Natural killer cell (primary cell): ENCODE data around the gene MTCH1. TPM values are rescaled to one million over a fixed set of nuclear protein-coding genes. Genes with fewer than 3 reads are reported as not detected.
A peak's percentile ranks its signal among the peaks of the same experiment; 100 is the strongest.

Source experiments
- ATAC-seq, 3 donors: fragments of 150-1000 bp in 2 of 3; fragments of 200-7000 bp in 1 of 3; cut with Tn5 transposase; 1 replicate in 1 of 3; 2 replicates in 2 of 3; pipeline ENCODE4 v1.10.0; 2021; ENCODE audit warnings: mild to moderate bottlenecking in 2 of 3, moderate library complexity in 2 of 3
- DNase-seq, 2 donors: peaks; one replicate each; pipeline versions ENCODE4 v3.0.0 to v3.0.0-alpha.2; 2013 to 2021; ENCODE audit warnings: mixed read lengths in 1 of 2
- H3K27ac ChIP-seq: one replicate; pipeline ENCODE4 v1.5.1; 2013; ENCODE audit warnings: mild to moderate bottlenecking, low read length
- H3K27me3 ChIP-seq: one replicate; pipeline ENCODE4 v1.6.1; 2013; ENCODE audit warnings: low read length; ENCODE audit not compliant: control insufficient read depth, insufficient read depth
- H3K36me3 ChIP-seq: one replicate; pipeline ENCODE4 v1.6.1; 2013; ENCODE audit warnings: low read length; ENCODE audit not compliant: control insufficient read depth, insufficient read depth
- H3K4me1 ChIP-seq: one replicate; pipeline ENCODE4 v1.6.1; 2013; ENCODE audit warnings: low read length; ENCODE audit not compliant: control insufficient read depth, insufficient read depth
- H3K4me3 ChIP-seq: one replicate; pipeline ENCODE4 v1.5.1; 2013; ENCODE audit warnings: low read length
- H3K9me3 ChIP-seq: one replicate; pipeline ENCODE4 v1.6.1; 2013; ENCODE audit warnings: low read length; ENCODE audit not compliant: control insufficient read depth, insufficient read depth
- H3K27ac Mint-ChIP-seq, 2 donors: one replicate each; pipeline ENCODE4 v1.8.0; 2022; ENCODE audit warnings: mild to moderate bottlenecking in 2 of 2, mixed read lengths in 2 of 2, moderate library complexity in 1 of 2
- H3K27me3 Mint-ChIP-seq, 2 donors: one replicate each; pipeline ENCODE4 v1.8.0; 2022; ENCODE audit warnings: low read depth in 2 of 2, mixed read lengths in 2 of 2
- H3K36me3 Mint-ChIP-seq: one replicate; pipeline ENCODE4 v1.8.0; 2022; ENCODE audit warnings: mixed read lengths
- H3K4me1 Mint-ChIP-seq, 2 donors: one replicate each; pipeline ENCODE4 v1.8.0; 2022; ENCODE audit warnings: mixed read lengths in 2 of 2
- H3K4me3 Mint-ChIP-seq: one replicate; pipeline ENCODE4 v1.8.0; 2022; ENCODE audit warnings: mild to moderate bottlenecking, moderate library complexity, mixed read lengths
- H3K9me3 Mint-ChIP-seq, 2 donors: one replicate each; pipeline ENCODE4 v1.8.0; 2022; ENCODE audit warnings: mixed read lengths in 2 of 2
- WGBS: methylation state at CpG from one replicate; pipeline ENCODE4 v1.1.7; 2013; ENCODE audit warnings: missing lambda C conversion rate; ENCODE audit not compliant: insufficient coverage; 5-methylcytosine and 5-hydroxymethylcytosine counted together
- intact Hi-C: fragments of 100-400 bp; cut with micrococcal nuclease; formaldehyde crosslinking; loops from one replicate; pipeline ENCODE4 v1.14.2; 2022
- total RNA-seq, 4 donors: library from RNA; stranded (reverse); fragments of 120-200 nt in 1 of 4; gene quantifications; one replicate each; pipeline versions ENCODE4 v1.2.3 to v1.2.4, GENCODE V29; 2013 to 2022
- TF ChIP-seq, protein P1 (sequence below): fragments of 200-600 bp; IDR thresholded peaks from one replicate; pipeline ENCODE4 v1.8.0; 2022; ENCODE audit warnings: antibody characterized with exemption

MTCH1 gene, protein sequence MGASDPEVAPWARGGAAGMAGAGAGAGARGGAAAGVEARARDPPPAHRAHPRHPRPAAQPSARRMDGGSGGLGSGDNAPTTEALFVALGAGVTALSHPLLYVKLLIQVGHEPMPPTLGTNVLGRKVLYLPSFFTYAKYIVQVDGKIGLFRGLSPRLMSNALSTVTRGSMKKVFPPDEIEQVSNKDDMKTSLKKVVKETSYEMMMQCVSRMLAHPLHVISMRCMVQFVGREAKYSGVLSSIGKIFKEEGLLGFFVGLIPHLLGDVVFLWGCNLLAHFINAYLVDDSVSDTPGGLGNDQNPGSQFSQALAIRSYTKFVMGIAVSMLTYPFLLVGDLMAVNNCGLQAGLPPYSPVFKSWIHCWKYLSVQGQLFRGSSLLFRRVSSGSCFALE
- total RNA-seq, result 100 to 1,000 TPM; 158 to 180 (median 162) TPM
- total RNA-seq (2013), result 94.9 TPM

DNA sequence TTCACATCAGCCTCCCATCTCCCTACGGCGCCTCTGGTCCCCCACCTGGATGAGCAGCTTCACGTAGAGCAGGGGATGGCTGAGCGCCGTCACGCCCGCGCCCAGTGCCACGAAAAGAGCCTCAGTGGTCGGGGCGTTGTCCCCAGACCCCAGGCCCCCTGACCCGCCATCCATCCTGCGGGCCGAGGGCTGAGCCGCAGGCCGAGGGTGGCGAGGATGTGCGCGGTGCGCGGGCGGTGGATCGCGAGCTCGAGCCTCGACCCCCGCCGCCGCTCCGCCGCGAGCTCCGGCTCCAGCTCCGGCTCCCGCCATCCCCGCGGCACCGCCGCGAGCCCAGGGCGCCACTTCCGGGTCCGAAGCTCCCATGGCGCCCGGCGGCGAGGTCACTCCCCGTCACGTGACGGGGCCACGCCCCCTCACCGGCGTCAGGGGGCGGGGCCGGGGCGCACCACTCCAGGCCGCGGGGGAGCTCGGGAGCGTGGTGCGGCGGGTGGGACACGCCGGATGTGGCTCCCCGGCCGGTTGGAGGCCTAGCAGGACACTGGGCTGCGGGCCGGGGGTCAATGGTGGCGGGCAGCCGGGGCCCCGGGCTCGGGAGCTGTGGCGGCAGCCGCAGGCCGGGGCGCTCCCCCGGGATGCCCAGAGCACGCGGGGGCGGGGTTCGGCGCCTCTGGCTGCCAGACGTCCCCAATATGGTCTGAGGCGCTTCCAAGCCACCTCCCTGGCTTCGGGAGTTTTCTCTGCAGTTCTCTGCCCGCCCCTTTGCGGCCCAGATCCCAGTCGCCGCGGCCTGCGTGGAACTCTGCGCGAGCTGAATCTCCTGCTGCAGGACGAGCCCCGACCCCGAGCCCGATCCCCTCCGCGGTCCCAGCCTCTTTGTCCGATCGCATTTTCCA, at the start of gene MTCH1:
TSS of gene MTCH1 (minus strand) at position 389 of the 896 bp plus-strand sequence. CDS start at position 366, 23 bp downstream.
- TF ChIP-seq, protein P1, sequence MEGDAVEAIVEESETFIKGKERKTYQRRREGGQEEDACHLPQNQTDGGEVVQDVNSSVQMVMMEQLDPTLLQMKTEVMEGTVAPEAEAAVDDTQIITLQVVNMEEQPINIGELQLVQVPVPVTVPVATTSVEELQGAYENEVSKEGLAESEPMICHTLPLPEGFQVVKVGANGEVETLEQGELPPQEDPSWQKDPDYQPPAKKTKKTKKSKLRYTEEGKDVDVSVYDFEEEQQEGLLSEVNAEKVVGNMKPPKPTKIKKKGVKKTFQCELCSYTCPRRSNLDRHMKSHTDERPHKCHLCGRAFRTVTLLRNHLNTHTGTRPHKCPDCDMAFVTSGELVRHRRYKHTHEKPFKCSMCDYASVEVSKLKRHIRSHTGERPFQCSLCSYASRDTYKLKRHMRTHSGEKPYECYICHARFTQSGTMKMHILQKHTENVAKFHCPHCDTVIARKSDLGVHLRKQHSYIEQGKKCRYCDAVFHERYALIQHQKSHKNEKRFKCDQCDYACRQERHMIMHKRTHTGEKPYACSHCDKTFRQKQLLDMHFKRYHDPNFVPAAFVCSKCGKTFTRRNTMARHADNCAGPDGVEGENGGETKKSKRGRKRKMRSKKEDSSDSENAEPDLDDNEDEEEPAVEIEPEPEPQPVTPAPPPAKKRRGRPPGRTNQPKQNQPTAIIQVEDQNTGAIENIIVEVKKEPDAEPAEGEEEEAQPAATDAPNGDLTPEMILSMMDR, result no peak
- intact Hi-C loops, result loop anchor here (1.0 to 2.0 kb wide), 2 partner anchors 32 to 101 kb away; partner anchors contain the start of gene C6orf89
- ATAC-seq (peak; percentile 86 to 96 (median 89)), DNase-seq (peak; percentile 93 to 95)
- H3K9me3 Mint-ChIP-seq, result no peaks in the 10 kb centered on the region
- H3K4me1 ChIP-seq, result peaks cover 27% of the 10 kb centered on the region
- peak within 1 kb of the TSS; percentile 98 for H3K4me3 Mint-ChIP-seq
- no peaks in the 10 kb centered on the region for H3K36me3 Mint-ChIP-seq
- H3K36me3 ChIP-seq, result peaks cover 4% of the 10 kb centered on the region
- no peaks in the 10 kb centered on the region for H3K9me3 ChIP-seq
- peaks cover 3 to 12% of the 10 kb centered on the region in 2 donors for H3K27me3 Mint-ChIP-seq
- peak within 1 kb of the TSS; percentile 78 for H3K27ac ChIP-seq
- WGBS, result under 1% methylated on average over 101 of the region's 101 CpGs
- peak within 1 kb of the TSS in 1 of 2 donors; percentile 92 for H3K27ac Mint-ChIP-seq
- peaks cover 20 to 24% of the 10 kb centered on the region in 2 donors for H3K4me1 Mint-ChIP-seq
- H3K4me3 ChIP-seq, result peak within 1 kb of the TSS; percentile 99
- H3K27me3 ChIP-seq, result no peaks in the 10 kb centered on the region

DNA sequence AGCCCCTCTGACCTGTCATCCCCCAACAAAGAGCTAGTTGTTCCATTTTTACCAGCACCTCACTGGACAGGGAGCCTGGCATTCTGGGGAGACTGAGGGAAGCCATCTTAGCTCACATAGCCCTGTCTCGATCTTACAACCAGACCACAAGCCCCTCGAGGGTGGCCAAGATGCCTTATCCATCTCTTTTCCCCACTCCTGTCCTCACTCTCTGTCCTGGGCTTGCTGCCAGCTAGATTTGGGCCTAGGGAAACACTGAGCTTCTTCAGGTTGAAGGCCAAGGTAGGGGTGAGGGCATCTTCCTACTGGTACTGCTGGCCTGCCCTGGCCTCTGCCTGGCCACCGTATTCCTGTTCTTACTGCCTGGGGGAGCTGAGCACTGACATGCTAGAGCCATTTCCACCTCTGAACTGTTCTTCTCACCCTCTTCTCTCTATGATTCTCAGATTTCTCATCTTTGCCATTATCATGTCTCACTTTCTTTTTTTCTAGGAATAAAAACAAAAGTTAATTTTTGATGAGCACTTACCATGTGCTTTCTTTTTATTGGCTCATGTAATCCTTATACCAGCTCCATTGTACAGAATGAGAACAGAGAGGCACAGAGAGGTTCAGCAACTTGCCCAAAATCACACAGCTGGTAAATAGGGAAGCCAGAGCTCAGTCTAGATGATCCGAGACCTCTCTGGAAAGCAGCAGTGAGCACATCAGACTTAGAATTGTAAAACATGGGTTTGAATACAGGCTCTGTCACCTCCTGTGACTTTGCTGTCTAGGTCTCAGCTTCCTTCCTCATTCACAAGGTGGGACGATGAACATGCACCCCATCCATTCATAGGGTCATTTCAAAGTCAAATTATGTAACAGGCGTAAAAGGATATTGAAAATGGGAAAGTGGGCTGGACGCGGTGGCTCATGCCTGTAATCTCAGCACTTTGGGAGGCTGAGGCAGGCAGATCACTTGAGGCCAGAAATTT, 48.1 kb upstream of the MTCH1 start:
- Mint-ChIP-seq H3K9me3 (peaks cover 0 to 2% of the 10 kb centered on the region in 2 donors), H3K4me1 (peaks cover 42 to 43% of the 10 kb centered on the region in 2 donors), H3K27ac (peak overlapping the region; percentile 76 to 87), H3K4me3 (peak overlapping the region; percentile 47), H3K27me3 (no peaks in the 10 kb centered on the region), H3K36me3 (no peaks in the 10 kb centered on the region)
- 75% methylated on average over 6 of the region's 8 CpGs for WGBS
- H3K4me1 ChIP-seq, result peaks cover 37% of the 10 kb centered on the region
- intact Hi-C loops, result loop anchor here (1.0 kb wide), 1 partner anchor 14 kb away; no protein-coding TSS in a partner anchor
- no peak overlapping the region for H3K4me3 ChIP-seq
- ATAC-seq, result peak in 1 of 3 donors; percentile 42
- no peak for DNase-seq
- H3K27me3 ChIP-seq, result no peaks in the 10 kb centered on the region
- H3K27ac ChIP-seq, result peak overlapping the region; percentile 38
- peaks cover 4% of the 10 kb centered on the region for H3K36me3 ChIP-seq
- H3K9me3 ChIP-seq, result no peaks in the 10 kb centered on the region
- TF ChIP-seq, protein P1, result no peak

DNA sequence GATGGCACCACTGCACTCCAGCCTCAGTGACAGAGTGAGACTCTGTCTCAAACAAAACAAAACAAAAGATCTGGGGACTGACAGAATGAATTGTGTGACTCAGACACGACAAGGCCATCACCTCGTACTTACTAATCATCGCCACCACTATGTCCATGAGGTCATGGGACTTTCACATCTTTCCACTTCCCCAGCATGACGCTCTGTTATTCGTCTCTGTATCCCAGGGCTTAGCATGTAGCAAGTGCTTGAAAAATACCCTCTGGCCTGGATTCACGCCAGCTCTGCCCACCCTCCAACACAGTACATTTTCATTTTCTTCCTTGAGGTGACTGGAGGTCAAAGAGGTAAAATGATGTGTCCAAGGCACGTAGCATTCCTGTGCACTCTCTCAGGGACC, 47.3 kb upstream of the MTCH1 start:
- ATAC-seq (peak in 2 of 3 donors; percentile 76 to 90), DNase-seq (peak; percentile 44)
- H3K36me3 Mint-ChIP-seq, result no peaks in the 10 kb centered on the region
- H3K36me3 ChIP-seq, result peaks cover 4% of the 10 kb centered on the region
- H3K27me3 Mint-ChIP-seq, result no peaks in the 10 kb centered on the region
- peak overlapping the region; percentile 38 for H3K27ac ChIP-seq
- TF ChIP-seq, protein P1, result no peak
- H3K4me1 Mint-ChIP-seq, result peaks cover 41 to 45% of the 10 kb centered on the region in 2 donors
- H3K4me3 Mint-ChIP-seq, result peak overlapping the region; percentile 47
- H3K9me3 Mint-ChIP-seq, result peaks cover 0 to 2% of the 10 kb centered on the region in 2 donors
- H3K27ac Mint-ChIP-seq, result peak overlapping the region; percentile 76 to 87
- no peak overlapping the region for H3K4me3 ChIP-seq
- H3K27me3 ChIP-seq, result no peaks in the 10 kb centered on the region
- intact Hi-C loops, result loop anchor here (1.0 kb wide), 1 partner anchor 15 kb away; no protein-coding TSS in a partner anchor
- WGBS, result 55% methylated on average over 7 of the region's 7 CpGs
- H3K4me1 ChIP-seq, result peaks cover 39% of the 10 kb centered on the region
- H3K9me3 ChIP-seq, result no peaks in the 10 kb centered on the region
